GM18867 (cell line): ENCODE results near the gene PRKCE.
A peak's percentile ranks its signal among the peaks of the same experiment; 100 is the strongest.

Experiments used
- ATAC-seq: cut with Tn5 transposase; IDR thresholded peaks from one replicate; pipeline ENCODE4 v1.9.1; 2021; ENCODE audit warnings: mild to moderate bottlenecking, moderate library complexity; ENCODE audit not compliant: unreplicated experiment

The PRKCE gene

GRCh38 chr2:46173030-46173429 lies 521.6 kb downstream of the PRKCE start:
- no peak for ATAC-seq

DNA sequence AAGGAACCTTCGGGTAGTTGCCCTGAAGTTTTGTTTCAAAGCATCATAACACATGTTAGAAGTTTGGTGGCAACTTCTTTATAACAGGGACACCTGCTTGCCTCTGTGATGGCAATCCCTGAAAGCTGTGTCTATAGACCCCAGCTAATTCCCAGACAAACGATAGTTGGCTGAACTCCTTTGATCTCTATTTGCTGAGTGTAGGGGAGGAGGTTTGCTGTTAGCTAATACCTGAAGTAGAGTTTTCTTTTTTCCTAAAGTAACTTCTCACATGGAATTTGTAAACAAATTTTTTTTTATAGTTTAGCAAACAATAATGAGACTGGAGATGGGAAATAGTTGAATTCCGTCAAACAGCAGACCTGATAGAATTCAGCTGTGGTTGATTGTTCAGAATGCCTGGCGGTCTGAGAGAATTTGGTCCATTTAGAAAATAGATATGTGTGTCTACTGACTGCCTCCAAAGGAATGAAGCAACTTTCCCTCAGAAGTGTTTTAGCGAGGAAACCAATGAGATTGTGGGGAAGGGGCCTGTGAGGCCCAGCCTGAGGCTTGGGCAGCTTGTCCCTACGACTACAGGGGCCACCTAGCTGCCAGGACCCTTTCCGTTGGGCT lies 522.3 kb downstream of the PRKCE start:
- no peak for ATAC-seq

GRCh38 chr2:46174345-46175170 lies 523.1 kb downstream of the PRKCE start:
- no peak for ATAC-seq

- ATAC-seq, result no peak
Observed at GRCh38 chr2:46175419-46175818, 523.9 kb downstream of the PRKCE start.

DNA sequence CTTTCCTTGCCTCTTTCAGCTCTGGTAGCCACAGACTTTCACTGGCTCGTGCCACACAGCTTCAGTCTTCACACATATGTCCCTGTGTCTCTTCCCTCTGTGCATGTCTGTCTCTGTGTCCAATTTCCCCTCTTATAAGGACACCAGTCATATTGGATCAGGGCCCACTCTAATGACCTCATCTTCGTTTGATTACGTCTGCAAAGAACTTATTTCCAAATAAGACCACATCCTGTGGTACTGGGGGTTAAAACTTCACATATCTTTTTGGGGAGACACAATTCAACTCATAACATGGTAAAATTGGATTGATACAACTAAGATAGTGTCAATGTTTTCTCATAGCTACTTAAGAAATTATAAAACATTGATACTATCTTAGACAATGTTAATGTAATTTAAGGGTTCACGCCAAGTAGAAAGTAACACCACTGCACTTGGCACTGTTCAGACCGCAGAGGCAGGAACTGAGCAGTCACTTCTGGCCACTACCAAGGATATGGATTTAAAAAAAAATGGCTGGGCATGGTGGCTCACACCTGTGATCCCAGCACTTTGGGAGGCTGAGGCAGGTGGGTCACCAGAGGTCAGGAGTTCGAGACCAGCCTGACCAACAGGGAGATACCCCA lies 526.1 kb downstream of the PRKCE start:
- no peak for ATAC-seq

DNA sequence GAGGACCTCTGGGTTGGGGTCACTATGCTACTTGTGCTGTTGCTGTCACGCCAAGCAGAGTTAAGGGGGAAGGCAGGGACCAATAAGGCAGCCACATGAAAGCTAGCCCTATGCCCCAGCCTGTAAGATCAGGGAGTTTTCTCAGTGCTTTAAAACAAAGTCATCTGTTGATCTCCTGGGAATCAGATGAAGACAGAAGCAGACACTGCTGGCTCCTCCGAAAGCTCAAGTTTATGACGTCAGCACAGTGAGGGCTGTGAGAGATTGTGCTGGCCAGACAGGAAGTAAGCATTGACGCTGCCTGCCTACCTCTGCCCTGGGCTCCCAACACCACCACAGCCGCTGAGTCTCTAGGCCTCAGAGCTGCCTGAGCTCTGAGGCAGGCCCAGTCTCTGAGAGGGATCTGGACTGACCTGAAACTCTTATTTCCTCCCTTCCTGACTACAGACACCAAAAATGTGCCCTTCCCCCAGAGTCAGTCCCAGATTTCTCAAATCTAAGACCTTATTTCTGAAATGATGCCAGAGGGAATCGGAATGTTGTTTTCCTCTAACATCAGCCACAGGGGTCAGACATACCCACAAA lies 527.7 kb downstream of the PRKCE start:
- peak; percentile 91 for ATAC-seq

GRCh38 chr2:46180189-46180588 lies 528.7 kb downstream of the PRKCE start:
- no peak for ATAC-seq

DNA sequence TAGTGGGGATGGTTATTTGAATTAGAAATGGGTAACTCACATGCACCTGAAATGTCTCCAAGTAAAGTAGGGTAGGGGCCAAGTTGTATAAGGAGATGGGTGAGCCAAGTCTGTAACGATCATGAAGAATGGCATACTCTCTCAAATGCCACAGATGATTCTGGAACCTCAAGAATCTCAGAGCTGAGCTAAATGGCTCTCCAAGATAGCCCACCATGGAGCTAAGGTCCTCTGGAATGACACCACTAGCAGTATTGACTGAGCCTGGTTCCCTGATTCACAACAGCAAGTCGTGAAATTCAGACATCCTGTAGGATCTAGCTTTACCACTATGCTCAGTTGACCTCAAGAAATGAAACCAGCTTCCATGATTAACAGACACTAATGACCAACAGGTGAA lies 529.8 kb downstream of the PRKCE start:
- no peak for ATAC-seq

DNA sequence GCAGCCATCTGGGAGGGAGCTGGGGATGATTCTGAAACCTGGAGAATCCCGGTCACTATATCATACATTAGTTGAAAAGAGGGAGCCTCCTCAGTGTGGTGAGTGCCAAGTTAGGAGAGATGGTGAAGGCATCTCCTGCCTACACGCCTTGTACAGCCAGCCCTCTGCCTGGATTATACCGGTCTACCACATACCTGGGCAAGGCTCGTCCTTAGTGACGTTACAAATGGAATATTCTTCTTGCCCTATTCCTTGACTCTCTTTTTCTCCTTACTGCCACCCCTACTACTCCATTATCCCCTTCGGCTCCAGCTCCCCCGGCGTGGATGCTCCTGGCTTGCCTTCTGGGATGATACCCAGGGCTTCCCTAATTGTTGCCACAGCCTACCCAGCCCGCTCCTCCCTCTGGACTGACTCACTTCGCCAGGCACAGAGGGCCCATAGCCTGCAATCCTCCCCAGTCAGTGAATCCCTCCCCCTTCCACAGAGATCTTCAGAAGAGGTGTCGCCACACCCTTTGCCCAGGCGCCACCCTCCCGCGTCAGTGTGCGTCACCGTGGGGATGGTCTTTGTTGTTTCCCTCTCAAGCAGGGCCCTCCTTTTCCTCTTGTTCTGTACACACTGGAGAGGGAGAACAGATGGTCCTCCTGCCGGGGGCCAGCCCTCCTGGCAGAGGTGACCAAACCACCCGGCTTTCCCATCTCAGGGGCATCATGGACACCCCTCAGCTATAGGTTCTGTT lies 530.5 kb downstream of the PRKCE start:
- no peak for ATAC-seq

DNA sequence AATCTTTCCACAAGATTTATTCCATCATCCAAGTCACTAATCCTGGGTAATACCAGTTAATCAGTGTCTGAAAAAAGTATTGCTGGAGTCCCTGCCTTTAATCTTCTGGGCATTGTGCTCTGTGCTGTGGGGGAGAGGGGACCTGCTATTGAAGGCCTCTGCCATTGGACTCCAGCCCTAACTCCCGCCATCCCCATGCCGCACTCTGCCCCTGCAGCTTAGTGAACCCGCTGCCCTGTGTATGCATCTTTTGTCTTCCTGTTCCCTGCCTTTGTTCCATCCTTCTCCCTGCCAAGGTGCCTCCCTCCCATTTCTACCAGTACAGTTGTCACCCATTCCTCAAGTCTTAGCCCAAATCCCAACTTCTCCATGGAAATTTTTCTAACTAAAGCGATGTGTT lies 532.0 kb downstream of the PRKCE start:
- no peak for ATAC-seq

- ATAC-seq, result no peak
Observed at GRCh38 chr2:46184794-46185583, 533.5 kb downstream of the PRKCE start.

- ATAC-seq, result peak; percentile 90
Observed at GRCh38 chr2:46187112-46187618, 535.7 kb downstream of the PRKCE start.

DNA sequence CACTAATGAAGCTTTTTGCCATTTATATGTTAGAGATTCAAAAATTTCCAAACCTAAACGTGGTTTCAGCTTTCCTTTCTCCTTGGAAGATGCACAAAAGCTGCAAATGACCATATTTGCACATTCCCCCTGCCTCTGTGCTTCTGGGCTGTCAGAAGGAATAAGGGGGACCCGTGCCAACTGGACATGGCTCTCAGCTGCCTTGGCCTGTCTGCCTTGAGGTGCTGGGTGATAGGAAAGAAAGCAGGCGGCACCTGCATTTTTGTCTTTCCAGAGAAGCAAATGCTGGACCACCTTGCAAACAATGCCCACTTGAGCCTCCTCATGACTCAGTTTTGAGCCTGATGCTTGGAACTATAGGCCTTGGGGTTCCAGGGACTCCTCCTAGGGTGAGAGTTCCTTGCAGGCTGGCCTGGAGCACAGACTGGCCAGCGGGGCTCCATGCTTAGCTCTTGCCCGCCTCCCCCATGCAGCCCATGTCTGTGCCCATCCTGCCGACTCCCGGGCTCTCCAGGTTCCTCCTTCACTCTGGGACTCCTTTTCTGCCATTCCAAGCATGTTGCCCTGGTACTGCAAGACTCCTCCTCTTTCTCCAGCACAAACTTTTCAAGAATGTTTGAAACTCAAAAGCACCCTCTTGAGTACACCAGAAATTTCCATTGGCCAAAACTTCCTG lies 536.7 kb downstream of the PRKCE start:
- no peak for ATAC-seq

- no peak for ATAC-seq
Observed at GRCh38 chr2:46193356-46193755, 541.9 kb downstream of the PRKCE start.

- no peak for ATAC-seq
Observed at GRCh38 chr2:46193855-46194254, 542.4 kb downstream of the PRKCE start.

GRCh38 chr2:46194856-46195255 lies 543.4 kb downstream of the PRKCE start:
- no peak for ATAC-seq

DNA sequence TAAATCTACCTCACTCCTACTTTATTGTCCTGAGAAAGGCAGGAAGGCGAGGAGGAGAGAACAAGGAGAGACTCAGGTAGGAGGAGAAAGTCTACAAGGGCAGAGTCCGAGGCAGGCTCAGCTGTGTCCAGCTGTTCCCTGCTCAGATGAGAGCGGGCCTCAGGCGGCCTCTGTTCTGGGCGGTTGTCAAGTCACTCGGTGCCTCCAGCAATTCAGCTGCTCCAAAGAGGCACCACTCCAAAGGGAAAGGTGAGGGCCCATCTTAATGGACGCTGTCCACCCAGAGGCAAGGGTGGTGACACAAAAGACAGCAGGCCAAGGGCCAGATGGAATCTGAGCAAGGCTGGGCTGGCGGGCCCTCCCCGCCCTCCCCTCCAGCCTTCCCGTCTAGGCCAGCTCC lies 544.3 kb downstream of the PRKCE start:
- ATAC-seq, result no peak

DNA sequence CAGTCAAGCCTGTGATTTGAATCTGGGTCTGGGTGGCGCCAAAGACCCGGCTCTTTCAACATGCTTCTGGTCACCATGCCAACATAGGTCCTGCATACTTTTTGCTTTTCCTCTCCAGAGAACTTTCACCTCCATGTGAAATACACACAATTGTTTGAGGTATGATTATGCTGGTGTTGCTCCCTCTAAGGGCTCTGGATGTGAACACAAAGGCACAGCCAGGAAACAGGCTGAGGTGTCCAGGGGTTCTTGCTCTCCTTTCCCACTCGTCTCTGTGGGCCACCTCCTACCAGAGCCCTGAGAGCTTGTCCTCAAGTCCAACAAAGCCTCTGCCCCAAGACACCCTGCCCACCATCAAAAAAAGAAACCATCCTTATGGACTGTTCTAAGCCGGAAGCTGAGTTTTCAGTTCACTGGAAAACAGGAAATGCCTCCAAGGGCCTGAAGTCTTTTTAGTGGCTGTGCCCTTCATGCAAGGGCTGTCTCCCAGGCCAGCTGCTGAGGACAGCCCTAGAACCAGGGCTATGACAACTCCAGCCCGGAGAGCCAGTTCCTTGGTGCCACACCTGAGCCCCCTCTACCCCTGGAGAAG lies 545.5 kb downstream of the PRKCE start:
- no peak for ATAC-seq

- no peak for ATAC-seq
Observed at GRCh38 chr2:46197672-46198071, 546.2 kb downstream of the PRKCE start.
